Measurements from ENCODE around the gene SHROOM4. TPM values are rescaled to one million over a fixed set of nuclear protein-coding genes. Genes with fewer than 3 reads are reported as not detected.

The SHROOM4 gene
- total and polyA plus RNA-seq, 2 experiments from 2014 or later = 1.9 to 8.5 TPM

DNA sequence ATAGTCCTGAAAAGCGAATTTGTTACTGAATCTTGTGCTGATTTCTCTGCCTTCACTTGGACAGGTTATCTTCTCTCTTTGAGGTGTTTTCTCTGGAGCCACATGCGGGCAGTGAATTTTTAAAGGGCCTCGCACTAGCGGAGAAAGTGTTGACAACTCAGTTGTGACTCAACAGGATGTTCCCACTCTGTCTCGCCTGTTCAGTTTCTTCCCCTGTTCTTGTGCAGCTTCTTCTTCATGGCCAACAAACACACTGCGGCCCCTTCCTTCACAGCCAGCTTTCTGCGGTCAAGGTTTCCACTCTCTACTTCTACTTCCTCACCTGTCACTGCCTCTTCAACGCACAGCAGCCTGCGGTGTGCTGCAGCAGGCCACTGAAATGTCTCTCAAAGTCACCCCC, 1.1 kb upstream of the SHROOM4 start:
- peaks cover 13% of the 10 kb centered on the region for H3K27me3 Mint-ChIP-seq (ENCODE audit: insufficient read depth, low read depth, poor library complexity)
- no peak for ATAC-seq
- 0 out of 2 replicates have a peak overlapping the region, but pooled peaks have one; percentile 66 for H2AFZ ChIP-seq

GRCh38 chrX:50814701-50815100, 707 bp upstream of the SHROOM4 start:
- Histone ChIP-seq H3K27me3 (ENCODE audit: insufficient read depth) (no peaks in the 10 kb centered on the region), H3K4me1 (ENCODE audit: insufficient read depth) (no peaks in the 10 kb centered on the region; the same call in 1 of the 2 replicates), H3K4me2 (peak overlapping the region; percentile 81), H3K9me2 (ENCODE audit: insufficient read depth) (no peaks in the 10 kb centered on the region), H3K36me3 (ENCODE audit: insufficient read depth) (no peaks in the 10 kb centered on the region), H3K4me3 (peak overlapping the region; percentile 65), H3K79me2 (replicated peaks; ENCODE audit: insufficient read depth) (no peaks in the 10 kb centered on the region), H3F3A (replicated peaks; ENCODE audit: low read depth) (no peaks in the 10 kb centered on the region), H4K20me1 (replicated peaks; ENCODE audit: insufficient read depth) (no peaks in the 10 kb centered on the region), H2AFZ (peak overlapping the region; percentile 66), H3K27ac (ENCODE audit: low read depth) (peak overlapping the region; percentile 66; the same call in 1 of the 2 replicates)
- peaks cover 13% of the 10 kb centered on the region for H3K27me3 Mint-ChIP-seq (ENCODE audit: insufficient read depth, low read depth, poor library complexity)
- H3K4me1 Mint-ChIP-seq = peaks cover 19% of the 10 kb centered on the region
- H3K36me3 Mint-ChIP-seq (ENCODE audit: low read depth) = no peaks in the 10 kb centered on the region
- H3K27ac Mint-ChIP-seq = peak overlapping the region; percentile 48; the same call in 1 of the 2 replicates
- ATAC-seq (no peak), DNase-seq (ENCODE audit: low spot score) (no peak)
- TF ChIP-seq ZNF331 (CRISPR knock-in tag; IDR thresholded peaks at IDR 0.05; ENCODE audit: low read depth) (no peak), EZH2phosphoT487 (IDR thresholded peaks at IDR 0.05; ENCODE audit: unreplicated experiment) (no peak), CREB1 (CRISPR knock-in tag; IDR thresholded peaks at IDR 0.05; ENCODE audit: low read depth) (no peak), EZH2 (IDR thresholded peaks at IDR 0.05; ENCODE audit: low read depth, unreplicated experiment) (no peak)
- TF ChIP-seq, protein P1, sequence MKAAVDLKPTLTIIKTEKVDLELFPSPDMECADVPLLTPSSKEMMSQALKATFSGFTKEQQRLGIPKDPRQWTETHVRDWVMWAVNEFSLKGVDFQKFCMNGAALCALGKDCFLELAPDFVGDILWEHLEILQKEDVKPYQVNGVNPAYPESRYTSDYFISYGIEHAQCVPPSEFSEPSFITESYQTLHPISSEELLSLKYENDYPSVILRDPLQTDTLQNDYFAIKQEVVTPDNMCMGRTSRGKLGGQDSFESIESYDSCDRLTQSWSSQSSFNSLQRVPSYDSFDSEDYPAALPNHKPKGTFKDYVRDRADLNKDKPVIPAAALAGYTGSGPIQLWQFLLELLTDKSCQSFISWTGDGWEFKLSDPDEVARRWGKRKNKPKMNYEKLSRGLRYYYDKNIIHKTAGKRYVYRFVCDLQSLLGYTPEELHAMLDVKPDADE (IDR thresholded peaks at IDR 0.05) = no peak
- TF ChIP-seq, protein P2, sequence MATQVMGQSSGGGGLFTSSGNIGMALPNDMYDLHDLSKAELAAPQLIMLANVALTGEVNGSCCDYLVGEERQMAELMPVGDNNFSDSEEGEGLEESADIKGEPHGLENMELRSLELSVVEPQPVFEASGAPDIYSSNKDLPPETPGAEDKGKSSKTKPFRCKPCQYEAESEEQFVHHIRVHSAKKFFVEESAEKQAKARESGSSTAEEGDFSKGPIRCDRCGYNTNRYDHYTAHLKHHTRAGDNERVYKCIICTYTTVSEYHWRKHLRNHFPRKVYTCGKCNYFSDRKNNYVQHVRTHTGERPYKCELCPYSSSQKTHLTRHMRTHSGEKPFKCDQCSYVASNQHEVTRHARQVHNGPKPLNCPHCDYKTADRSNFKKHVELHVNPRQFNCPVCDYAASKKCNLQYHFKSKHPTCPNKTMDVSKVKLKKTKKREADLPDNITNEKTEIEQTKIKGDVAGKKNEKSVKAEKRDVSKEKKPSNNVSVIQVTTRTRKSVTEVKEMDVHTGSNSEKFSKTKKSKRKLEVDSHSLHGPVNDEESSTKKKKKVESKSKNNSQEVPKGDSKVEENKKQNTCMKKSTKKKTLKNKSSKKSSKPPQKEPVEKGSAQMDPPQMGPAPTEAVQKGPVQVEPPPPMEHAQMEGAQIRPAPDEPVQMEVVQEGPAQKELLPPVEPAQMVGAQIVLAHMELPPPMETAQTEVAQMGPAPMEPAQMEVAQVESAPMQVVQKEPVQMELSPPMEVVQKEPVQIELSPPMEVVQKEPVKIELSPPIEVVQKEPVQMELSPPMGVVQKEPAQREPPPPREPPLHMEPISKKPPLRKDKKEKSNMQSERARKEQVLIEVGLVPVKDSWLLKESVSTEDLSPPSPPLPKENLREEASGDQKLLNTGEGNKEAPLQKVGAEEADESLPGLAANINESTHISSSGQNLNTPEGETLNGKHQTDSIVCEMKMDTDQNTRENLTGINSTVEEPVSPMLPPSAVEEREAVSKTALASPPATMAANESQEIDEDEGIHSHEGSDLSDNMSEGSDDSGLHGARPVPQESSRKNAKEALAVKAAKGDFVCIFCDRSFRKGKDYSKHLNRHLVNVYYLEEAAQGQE (IDR thresholded peaks at IDR 0.05; ENCODE audit: unreplicated experiment) = no peak
- TF ChIP-seq, protein P3, sequence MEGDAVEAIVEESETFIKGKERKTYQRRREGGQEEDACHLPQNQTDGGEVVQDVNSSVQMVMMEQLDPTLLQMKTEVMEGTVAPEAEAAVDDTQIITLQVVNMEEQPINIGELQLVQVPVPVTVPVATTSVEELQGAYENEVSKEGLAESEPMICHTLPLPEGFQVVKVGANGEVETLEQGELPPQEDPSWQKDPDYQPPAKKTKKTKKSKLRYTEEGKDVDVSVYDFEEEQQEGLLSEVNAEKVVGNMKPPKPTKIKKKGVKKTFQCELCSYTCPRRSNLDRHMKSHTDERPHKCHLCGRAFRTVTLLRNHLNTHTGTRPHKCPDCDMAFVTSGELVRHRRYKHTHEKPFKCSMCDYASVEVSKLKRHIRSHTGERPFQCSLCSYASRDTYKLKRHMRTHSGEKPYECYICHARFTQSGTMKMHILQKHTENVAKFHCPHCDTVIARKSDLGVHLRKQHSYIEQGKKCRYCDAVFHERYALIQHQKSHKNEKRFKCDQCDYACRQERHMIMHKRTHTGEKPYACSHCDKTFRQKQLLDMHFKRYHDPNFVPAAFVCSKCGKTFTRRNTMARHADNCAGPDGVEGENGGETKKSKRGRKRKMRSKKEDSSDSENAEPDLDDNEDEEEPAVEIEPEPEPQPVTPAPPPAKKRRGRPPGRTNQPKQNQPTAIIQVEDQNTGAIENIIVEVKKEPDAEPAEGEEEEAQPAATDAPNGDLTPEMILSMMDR (conservative IDR thresholded peaks at IDR 0.05; ENCODE audit: low read depth in 2 of 2) = no peak
- H3K9me3 Mint-ChIP-seq = no peaks in the 10 kb centered on the region
- H3K4me3 Mint-ChIP-seq = peak overlapping the region; percentile 84

More for the DNA sequence above, 1.1 kb upstream of the SHROOM4 start:
- no peaks in the 10 kb centered on the region for H3K36me3 ChIP-seq (ENCODE audit: insufficient read depth)
- Mint-ChIP-seq H3K4me1 (peaks cover 19% of the 10 kb centered on the region), H3K36me3 (ENCODE audit: low read depth) (no peaks in the 10 kb centered on the region), H3K9me3 (no peaks in the 10 kb centered on the region), H3K27ac (no peak overlapping the region), H3K4me3 (peak overlapping the region; percentile 25; the same call in 1 of the 3 replicates)
- DNase-seq (ENCODE audit: low spot score) = no peak
- H3K79me2 ChIP-seq (replicated peaks; ENCODE audit: insufficient read depth) = no peaks in the 10 kb centered on the region
- no peaks in the 10 kb centered on the region for H3F3A ChIP-seq (replicated peaks; ENCODE audit: low read depth)
- peak overlapping the region; percentile 81; the same call in 1 of the 2 replicates for H3K4me2 ChIP-seq
- H3K4me3 ChIP-seq = no peak overlapping the region
- H3K9me2 ChIP-seq (ENCODE audit: insufficient read depth) = no peaks in the 10 kb centered on the region
- no peaks in the 10 kb centered on the region for H4K20me1 ChIP-seq (replicated peaks; ENCODE audit: insufficient read depth)
- H3K27me3 ChIP-seq (ENCODE audit: insufficient read depth) = no peaks in the 10 kb centered on the region
- no peaks in the 10 kb centered on the region; the same call in 1 of the 2 replicates for H3K4me1 ChIP-seq (ENCODE audit: insufficient read depth)
- H3K27ac ChIP-seq (ENCODE audit: low read depth) = no peak overlapping the region
- TF ChIP-seq, protein P1 (IDR thresholded peaks at IDR 0.05) = no peak
- TF ChIP-seq EZH2phosphoT487 (IDR thresholded peaks at IDR 0.05; ENCODE audit: unreplicated experiment) (no peak), STAT1 (IDR thresholded peaks at IDR 0.05; ENCODE audit: unreplicated experiment) (no peak)
